Measurements from ENCODE around the gene NHLRC2.

The NHLRC2 gene

GRCh38 chr10:113843972-113844485 is 10.4 kb upstream of the NHLRC2 start:
- Histone ChIP-seq H3K9me3 (ENCODE audit: insufficient read depth, low read depth, low read length) (no peaks in the 10 kb centered on the region), H3K4me1 (ENCODE audit: insufficient read depth, low read length) (peaks cover 6% of the 10 kb centered on the region; the same call in 1 of the 2 replicates), H3K27ac (ENCODE audit: low read length) (no peak overlapping the region), H3K4me3 (ENCODE audit: low read length) (no peak overlapping the region), H3K9ac (ENCODE audit: low read depth, low read length) (no peak overlapping the region), H3K36me3 (ENCODE audit: insufficient read depth, low read depth, low read length) (peaks cover 53% of the 10 kb centered on the region), H3K27me3 (ENCODE audit: insufficient read depth, low read length) (no peaks in the 10 kb centered on the region)

GRCh38 chr10:113846036-113846435 is 8.4 kb upstream of the NHLRC2 start:
- H3K9ac ChIP-seq (ENCODE audit: low read depth, low read length) = no peak overlapping the region
- no peak overlapping the region for H3K4me3 ChIP-seq (ENCODE audit: low read length)
- no peaks in the 10 kb centered on the region for H3K9me3 ChIP-seq (ENCODE audit: insufficient read depth, low read depth, low read length)
- no peak overlapping the region for H3K27ac ChIP-seq (ENCODE audit: low read length)
- peaks cover 54% of the 10 kb centered on the region for H3K36me3 ChIP-seq (ENCODE audit: insufficient read depth, low read depth, low read length)
- peaks cover 6% of the 10 kb centered on the region; the same call in 1 of the 2 replicates for H3K4me1 ChIP-seq (ENCODE audit: insufficient read depth, low read length)
- H3K27me3 ChIP-seq (ENCODE audit: insufficient read depth, low read length) = no peaks in the 10 kb centered on the region

GRCh38 chr10:113849140-113849803 is 5.2 kb upstream of the NHLRC2 start:
- no peaks in the 10 kb centered on the region for H3K27me3 ChIP-seq (ENCODE audit: insufficient read depth, low read length)
- H3K27ac ChIP-seq (ENCODE audit: low read length) = no peak overlapping the region
- H3K9me3 ChIP-seq (ENCODE audit: insufficient read depth, low read depth, low read length) = no peaks in the 10 kb centered on the region
- peaks cover 37% of the 10 kb centered on the region for H3K36me3 ChIP-seq (ENCODE audit: insufficient read depth, low read depth, low read length)
- no peak overlapping the region for H3K9ac ChIP-seq (ENCODE audit: low read depth, low read length)
- H3K4me1 ChIP-seq (ENCODE audit: insufficient read depth, low read length) = peaks cover 4% of the 10 kb centered on the region; the same call in 1 of the 2 replicates
- no peak overlapping the region for H3K4me3 ChIP-seq (ENCODE audit: low read length)

GRCh38 chr10:113849946-113850345 is 4.5 kb upstream of the NHLRC2 start:
- Histone ChIP-seq H3K9me3 (ENCODE audit: insufficient read depth, low read depth, low read length) (no peaks in the 10 kb centered on the region), H3K27me3 (ENCODE audit: insufficient read depth, low read length) (no peaks in the 10 kb centered on the region), H3K4me3 (ENCODE audit: low read length) (no peak overlapping the region), H3K9ac (ENCODE audit: low read depth, low read length) (no peak overlapping the region), H3K4me1 (ENCODE audit: insufficient read depth, low read length) (0 out of 2 replicates have a peak, but pooled peaks cover 2% of the 10 kb centered on the region), H3K27ac (ENCODE audit: low read length) (no peak overlapping the region), H3K36me3 (ENCODE audit: insufficient read depth, low read depth, low read length) (peaks cover 32% of the 10 kb centered on the region)

GRCh38 chr10:113853578-113854012 is 866 bp upstream of the NHLRC2 start:
- Histone ChIP-seq H3K4me1 (ENCODE audit: insufficient read depth, low read length) (peaks cover 12% of the 10 kb centered on the region; the same call in 1 of the 2 replicates), H3K4me3 (ENCODE audit: low read length) (peak overlapping the region; percentile 99)

GRCh38 chr10:113854761-113855588 is 514 bp downstream of the NHLRC2 start:
- Histone ChIP-seq H3K9me3 (ENCODE audit: insufficient read depth, low read depth, low read length) (no peaks in the 10 kb centered on the region), H3K27me3 (ENCODE audit: insufficient read depth, low read length) (no peaks in the 10 kb centered on the region), H3K4me1 (ENCODE audit: insufficient read depth, low read length) (peaks cover 12% of the 10 kb centered on the region; the same call in 1 of the 2 replicates), H3K9ac (ENCODE audit: low read depth, low read length) (peak overlapping the region; percentile 95), H3K27ac (ENCODE audit: low read length) (peak overlapping the region; percentile 54), H3K36me3 (ENCODE audit: insufficient read depth, low read depth, low read length) (peaks cover 22% of the 10 kb centered on the region), H3K4me3 (ENCODE audit: low read length) (peak overlapping the region; percentile 99)

More at GRCh38 chr10:113853578-113854012, 866 bp upstream of the NHLRC2 start:
- Histone ChIP-seq H3K36me3 (ENCODE audit: insufficient read depth, low read depth, low read length) (peaks cover 19% of the 10 kb centered on the region), H3K9ac (ENCODE audit: low read depth, low read length) (peak overlapping the region; percentile 95), H3K27me3 (ENCODE audit: insufficient read depth, low read length) (no peaks in the 10 kb centered on the region), H3K9me3 (ENCODE audit: insufficient read depth, low read depth, low read length) (no peaks in the 10 kb centered on the region), H3K27ac (ENCODE audit: low read length) (peak overlapping the region; percentile 54)

- no peaks in the 10 kb centered on the region for H3K27me3 ChIP-seq (ENCODE audit: insufficient read depth, low read length)
These were observed 2.1 kb downstream of the NHLRC2 start for GRCh38 chr10:113856563-113856962.

GRCh38 chr10:113857210-113857609 is 2.7 kb downstream of the NHLRC2 start:
- H3K9me3 ChIP-seq (ENCODE audit: insufficient read depth, low read depth, low read length) = no peaks in the 10 kb centered on the region
- H3K36me3 ChIP-seq (ENCODE audit: insufficient read depth, low read depth, low read length) = peaks cover 41% of the 10 kb centered on the region
- peak overlapping the region; percentile 99 for H3K4me3 ChIP-seq (ENCODE audit: low read length)
- no peaks in the 10 kb centered on the region for H3K27me3 ChIP-seq (ENCODE audit: insufficient read depth, low read length)
- 0 out of 2 replicates have a peak overlapping the region, but pooled peaks have one; percentile 20 for H3K9ac ChIP-seq (ENCODE audit: low read depth, low read length)
- peaks cover 12% of the 10 kb centered on the region; the same call in 1 of the 2 replicates for H3K4me1 ChIP-seq (ENCODE audit: insufficient read depth, low read length)
- no peak overlapping the region for H3K27ac ChIP-seq (ENCODE audit: low read length)

More at GRCh38 chr10:113856563-113856962, 2.1 kb downstream of the NHLRC2 start:
- H3K27ac ChIP-seq (ENCODE audit: low read length) = no peak overlapping the region
- H3K4me3 ChIP-seq (ENCODE audit: low read length) = peak overlapping the region; percentile 99
- H3K4me1 ChIP-seq (ENCODE audit: insufficient read depth, low read length) = peaks cover 12% of the 10 kb centered on the region; the same call in 1 of the 2 replicates
- H3K9ac ChIP-seq (ENCODE audit: low read depth, low read length) = peak overlapping the region; percentile 95; the same call in 1 of the 2 replicates
- peaks cover 35% of the 10 kb centered on the region for H3K36me3 ChIP-seq (ENCODE audit: insufficient read depth, low read depth, low read length)
- H3K9me3 ChIP-seq (ENCODE audit: insufficient read depth, low read depth, low read length) = no peaks in the 10 kb centered on the region

GRCh38 chr10:113858541-113858940 is 4.1 kb downstream of the NHLRC2 start:
- H3K27me3 ChIP-seq (ENCODE audit: insufficient read depth, low read length) = no peaks in the 10 kb centered on the region
- no peak overlapping the region for H3K4me3 ChIP-seq (ENCODE audit: low read length)
- peaks cover 53% of the 10 kb centered on the region for H3K36me3 ChIP-seq (ENCODE audit: insufficient read depth, low read depth, low read length)
- no peak overlapping the region for H3K9ac ChIP-seq (ENCODE audit: low read depth, low read length)
- H3K9me3 ChIP-seq (ENCODE audit: insufficient read depth, low read depth, low read length) = no peaks in the 10 kb centered on the region
- no peak overlapping the region for H3K27ac ChIP-seq (ENCODE audit: low read length)
- peaks cover 10% of the 10 kb centered on the region; the same call in 1 of the 2 replicates for H3K4me1 ChIP-seq (ENCODE audit: insufficient read depth, low read length)

- H3K9ac ChIP-seq (ENCODE audit: low read depth, low read length) = no peak overlapping the region
- H3K9me3 ChIP-seq (ENCODE audit: insufficient read depth, low read depth, low read length) = no peaks in the 10 kb centered on the region
- no peaks in the 10 kb centered on the region for H3K27me3 ChIP-seq (ENCODE audit: insufficient read depth, low read length)
- H3K4me3 ChIP-seq (ENCODE audit: low read length) = no peak overlapping the region
- H3K36me3 ChIP-seq (ENCODE audit: insufficient read depth, low read depth, low read length) = peaks cover 60% of the 10 kb centered on the region
- no peak overlapping the region for H3K27ac ChIP-seq (ENCODE audit: low read length)
- H3K4me1 ChIP-seq (ENCODE audit: insufficient read depth, low read length) = peaks cover 10% of the 10 kb centered on the region; the same call in 1 of the 2 replicates
These were observed 4.8 kb downstream of the NHLRC2 start for GRCh38 chr10:113859261-113859660.

- Histone ChIP-seq H3K4me3 (ENCODE audit: low read length) (no peak overlapping the region), H3K4me1 (ENCODE audit: insufficient read depth, low read length) (no peaks in the 10 kb centered on the region), H3K27ac (ENCODE audit: low read length) (no peak overlapping the region), H3K27me3 (ENCODE audit: insufficient read depth, low read length) (no peaks in the 10 kb centered on the region), H3K9ac (ENCODE audit: low read depth, low read length) (no peak overlapping the region), H3K9me3 (ENCODE audit: insufficient read depth, low read depth, low read length) (no peaks in the 10 kb centered on the region), H3K36me3 (ENCODE audit: insufficient read depth, low read depth, low read length) (peaks cover 51% of the 10 kb centered on the region)
These were observed 11.4 kb downstream of the NHLRC2 start for GRCh38 chr10:113865901-113866300.

Data from iPS-20b (cell line).